Gastroesophageal sphincter (tissue), 4 donors: Measurements from ENCODE around the gene NIT2. TPM values are rescaled to one million over a fixed set of nuclear protein-coding genes. Genes with fewer than 3 reads are reported as not detected.

Source experiments
- ATAC-seq: fragments of 150-250 bp; one replicate; pipeline ENCODE4 v1.9.1; 2016; ENCODE audit warnings: mild to moderate bottlenecking, moderate library complexity
- H3K27ac ChIP-seq, 4 donors: fragments of 200-600 bp; sonication (generic) in 3 of 4; 1 replicate in 3 of 4; 2 replicates in 1 of 4; pipeline ENCODE4 v1.5.1; 2016 to 2019
- H3K27me3 ChIP-seq: fragments of 200-600 bp; sonication (generic); one replicate; pipeline ENCODE4 v1.5.1; 2019
- H3K36me3 ChIP-seq, 2 donors: fragments of 200-600 bp; sonication (generic); one replicate each; pipeline ENCODE4 v1.5.1; 2019; ENCODE audit warnings: control low read depth in 1 of 2
- H3K4me1 ChIP-seq, 3 donors: fragments of 200-600 bp; sonication (generic); 1 replicate in 2 of 3; 2 replicates in 1 of 3; pipeline ENCODE4 v1.5.1; 2016 to 2019; ENCODE audit warnings: control low read depth in 2 of 3
- H3K4me3 ChIP-seq, 2 donors: fragments of 200-600 bp; sonication (generic); one replicate each; pipeline ENCODE4 v1.5.1; 2019; ENCODE audit warnings: mild to moderate bottlenecking in 1 of 2, moderate library complexity in 1 of 2
- H3K9me3 ChIP-seq, 3 donors: fragments of 200-600 bp; sonication (generic); one replicate each; pipeline ENCODE4 v1.5.1; 2017 to 2019; ENCODE audit warnings: control low read depth in 2 of 3
- EP300 ChIP-seq: sonication (generic); formaldehyde crosslinking; IDR thresholded peaks from one replicate; pipeline ENCODE4 v1.6.1; 2017; ENCODE audit warnings: antibody characterized with exemption, mild to moderate bottlenecking
- POLR2A ChIP-seq, 2 donors: fragments of 450-650 bp; IDR thresholded peaks; one replicate each; pipeline ENCODE4 v1.6.1; 2017; ENCODE audit warnings: antibody characterized with exemption in 2 of 2, mild to moderate bottlenecking in 2 of 2, moderate library complexity in 1 of 2
- POLR2AphosphoS5 ChIP-seq: sonication (generic); formaldehyde crosslinking; IDR thresholded peaks from one replicate; pipeline ENCODE4 v1.6.1; 2017; ENCODE audit warnings: antibody characterized with exemption
- WGBS, 2 donors: methylation state at CpG; one replicate each; pipeline ENCODE4 v1.1.5; 2018; ENCODE audit warnings: low coverage in 1 of 2; 5-methylcytosine and 5-hydroxymethylcytosine counted together
- total RNA-seq, 4 donors: library from RNA; depleted of rRNA; stranded (reverse); fragments of >200 nt; gene quantifications; one replicate each; pipeline ENCODE4 v1.1.0, GENCODE V29; 2016
- TF ChIP-seq, protein P1 (sequence below), 4 experiments: fragments of 200-600 bp in 2 of 4; fragments of 450-650 bp in 2 of 4; sonication (generic) in 1 of 4; IDR thresholded peaks; one replicate each; pipeline ENCODE4 v1.5.1; 2017 to 2019; ENCODE audit warnings: antibody characterized with exemption in 4 of 4, mild to moderate bottlenecking in 2 of 4, moderate library complexity in 2 of 4

The NIT2 gene
- total RNA-seq, 4 donors from 2014 or later = 13.0 to 39.7 (median 21.1) TPM

DNA sequence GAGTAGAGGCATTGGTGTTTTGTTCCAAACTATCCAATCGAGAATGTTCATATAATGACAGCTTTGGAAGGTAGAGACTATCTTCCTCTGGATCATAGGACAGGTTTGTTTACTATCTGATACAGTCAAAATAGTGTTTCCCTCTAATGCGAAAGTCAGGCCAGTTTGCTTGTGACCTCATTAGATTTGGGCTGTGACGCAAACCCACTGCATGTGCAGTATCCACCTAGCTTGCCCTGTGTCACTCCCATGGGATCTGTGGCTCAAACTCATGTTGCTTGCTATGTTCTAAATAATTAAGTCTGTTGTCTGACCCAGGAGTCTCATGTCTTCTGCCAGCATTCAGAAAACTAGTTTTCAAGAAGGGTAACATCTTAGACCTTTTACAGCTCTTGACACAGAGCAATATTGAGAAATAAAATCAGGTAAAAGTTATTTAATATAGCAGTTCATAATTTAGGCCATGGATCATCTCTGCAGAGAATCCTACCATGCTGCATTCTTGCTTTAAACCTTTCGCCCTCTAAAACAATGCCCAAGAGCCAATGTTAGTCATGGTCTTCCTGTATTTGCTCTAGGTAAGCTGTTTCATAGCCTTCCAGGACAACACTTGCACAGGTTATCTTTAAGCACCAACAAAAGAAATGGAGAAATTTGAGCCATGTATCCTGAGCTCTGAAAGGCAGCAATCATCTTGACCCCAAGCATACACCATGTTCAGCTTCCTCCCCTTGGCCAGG lies 26.4 kb downstream of the NIT2 start:
- Histone ChIP-seq H3K4me3 (no peak overlapping the region), H3K9me3 (peaks cover 0 to 6% (median 0%) of the 10 kb centered on the region in 3 donors), H3K27me3 (no peaks in the 10 kb centered on the region), H3K36me3 (peaks cover 0 to 98% of the 10 kb centered on the region in 2 donors), H3K27ac (no peak overlapping the region), H3K4me1 (no peaks in the 10 kb centered on the region)
- 91 to 93% methylated on average over 4 of the region's 4 CpGs for WGBS, 2 donors
- TF ChIP-seq, protein P1, sequence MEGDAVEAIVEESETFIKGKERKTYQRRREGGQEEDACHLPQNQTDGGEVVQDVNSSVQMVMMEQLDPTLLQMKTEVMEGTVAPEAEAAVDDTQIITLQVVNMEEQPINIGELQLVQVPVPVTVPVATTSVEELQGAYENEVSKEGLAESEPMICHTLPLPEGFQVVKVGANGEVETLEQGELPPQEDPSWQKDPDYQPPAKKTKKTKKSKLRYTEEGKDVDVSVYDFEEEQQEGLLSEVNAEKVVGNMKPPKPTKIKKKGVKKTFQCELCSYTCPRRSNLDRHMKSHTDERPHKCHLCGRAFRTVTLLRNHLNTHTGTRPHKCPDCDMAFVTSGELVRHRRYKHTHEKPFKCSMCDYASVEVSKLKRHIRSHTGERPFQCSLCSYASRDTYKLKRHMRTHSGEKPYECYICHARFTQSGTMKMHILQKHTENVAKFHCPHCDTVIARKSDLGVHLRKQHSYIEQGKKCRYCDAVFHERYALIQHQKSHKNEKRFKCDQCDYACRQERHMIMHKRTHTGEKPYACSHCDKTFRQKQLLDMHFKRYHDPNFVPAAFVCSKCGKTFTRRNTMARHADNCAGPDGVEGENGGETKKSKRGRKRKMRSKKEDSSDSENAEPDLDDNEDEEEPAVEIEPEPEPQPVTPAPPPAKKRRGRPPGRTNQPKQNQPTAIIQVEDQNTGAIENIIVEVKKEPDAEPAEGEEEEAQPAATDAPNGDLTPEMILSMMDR (IDR thresholded peaks at IDR 0.05) = no peak
- TF ChIP-seq EP300 (no peak), POLR2AphosphoS5 (no peak), POLR2A (IDR thresholded peaks at IDR 0.05) (no peak)
- ATAC-seq = no peak

DNA sequence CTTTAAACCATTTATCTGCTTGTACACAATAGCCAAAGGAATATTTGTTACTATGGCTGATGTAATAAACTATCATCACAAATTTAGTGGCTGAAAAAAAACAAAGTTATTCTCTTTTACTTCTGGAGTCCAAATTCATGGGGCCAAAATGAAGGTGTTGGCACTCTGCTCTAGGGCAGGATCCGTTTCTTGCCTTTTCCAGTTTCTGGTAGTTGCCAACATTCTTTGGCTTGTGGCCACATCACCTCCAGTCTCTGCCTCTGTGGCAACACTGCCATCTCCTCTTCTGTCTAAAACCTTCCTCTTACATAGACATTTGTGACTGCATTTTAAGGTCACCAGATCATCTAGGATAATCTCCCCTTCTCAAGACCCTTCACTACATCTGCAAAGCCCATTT lies 27.3 kb downstream of the NIT2 start:
- TF ChIP-seq EP300 (no peak), POLR2A (IDR thresholded peaks at IDR 0.05) (no peak), POLR2AphosphoS5 (no peak)
- TF ChIP-seq, protein P1 (IDR thresholded peaks at IDR 0.05) = no peak

DNA sequence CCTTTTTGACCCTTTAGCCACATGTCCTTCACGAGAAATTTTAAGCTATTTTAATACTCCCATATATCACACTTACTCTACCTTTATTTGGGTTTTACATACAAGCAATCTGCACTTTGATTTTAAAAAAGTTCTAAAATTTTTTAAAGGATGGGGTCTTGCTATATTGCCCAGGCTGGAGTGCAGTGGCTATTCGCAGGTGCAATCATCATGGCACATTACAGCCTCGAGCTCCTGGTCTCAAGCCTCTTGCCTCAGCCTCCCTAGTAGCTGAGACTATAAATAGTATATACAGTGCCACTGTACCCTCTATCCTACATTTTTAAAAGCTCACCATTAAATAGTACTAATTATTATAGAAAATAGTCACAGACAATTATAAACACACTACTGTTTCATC lies 29.9 kb downstream of the NIT2 start:
- Histone ChIP-seq H3K4me3 (no peak overlapping the region), H3K27ac (no peak overlapping the region), H3K27me3 (no peaks in the 10 kb centered on the region), H3K36me3 (peaks cover 0 to 96% of the 10 kb centered on the region in 2 donors), H3K9me3 (peaks cover 0 to 6% (median 0%) of the 10 kb centered on the region in 3 donors), H3K4me1 (no peaks in the 10 kb centered on the region)
- TF ChIP-seq POLR2A (IDR thresholded peaks at IDR 0.05) = no peak
- no peak for TF ChIP-seq POLR2AphosphoS5
- TF ChIP-seq EP300 = no peak
- TF ChIP-seq, protein P1 (IDR thresholded peaks at IDR 0.05) = no peak
- 93 to 100% methylated on average over 3 of the region's 3 CpGs for WGBS, 2 donors
- no peak for ATAC-seq

More for the DNA sequence above, 27.3 kb downstream of the NIT2 start:
- Histone ChIP-seq H3K9me3 (peaks cover 0 to 6% (median 0%) of the 10 kb centered on the region in 3 donors), H3K4me3 (no peak overlapping the region), H3K36me3 (peaks cover 0 to 98% of the 10 kb centered on the region in 2 donors), H3K4me1 (no peaks in the 10 kb centered on the region), H3K27ac (no peak overlapping the region), H3K27me3 (no peaks in the 10 kb centered on the region)
- WGBS, 2 donors = 50 to 62% methylated on average over 1 of the region's 1 CpG
- ATAC-seq = no peak

DNA sequence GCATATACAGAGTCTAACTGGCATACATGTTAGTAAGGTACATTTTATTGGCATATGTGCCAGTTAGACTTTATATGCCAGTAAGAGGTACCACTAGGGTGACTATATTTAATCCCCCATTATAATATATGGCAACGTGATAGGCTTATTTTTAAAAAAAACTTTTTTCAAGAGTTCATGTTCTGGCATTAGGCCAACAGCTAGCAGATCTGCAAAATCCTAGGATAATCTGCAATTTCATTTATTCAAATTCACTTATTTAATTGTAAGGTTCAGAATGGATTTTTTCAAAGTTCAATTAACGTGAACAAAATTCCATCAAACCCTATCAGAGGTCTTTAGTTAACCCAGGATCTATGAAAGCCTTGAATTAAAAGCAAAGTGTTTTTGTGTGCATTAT lies 31.9 kb downstream of the NIT2 start:
- Histone ChIP-seq H3K27ac (no peak overlapping the region), H3K4me3 (no peak overlapping the region), H3K27me3 (no peaks in the 10 kb centered on the region), H3K4me1 (no peaks in the 10 kb centered on the region), H3K9me3 (peaks cover 0 to 6% (median 0%) of the 10 kb centered on the region in 3 donors), H3K36me3 (peaks cover 0 to 97% of the 10 kb centered on the region in 2 donors)
- TF ChIP-seq, protein P1 (IDR thresholded peaks at IDR 0.05) = no peak
- no peak for TF ChIP-seq POLR2AphosphoS5
- TF ChIP-seq EP300 = no peak
- no peak for TF ChIP-seq POLR2A (IDR thresholded peaks at IDR 0.05)
- no peak for ATAC-seq
- 77% methylated on average over 2 of the region's 2 CpGs for WGBS, 2 donors

DNA sequence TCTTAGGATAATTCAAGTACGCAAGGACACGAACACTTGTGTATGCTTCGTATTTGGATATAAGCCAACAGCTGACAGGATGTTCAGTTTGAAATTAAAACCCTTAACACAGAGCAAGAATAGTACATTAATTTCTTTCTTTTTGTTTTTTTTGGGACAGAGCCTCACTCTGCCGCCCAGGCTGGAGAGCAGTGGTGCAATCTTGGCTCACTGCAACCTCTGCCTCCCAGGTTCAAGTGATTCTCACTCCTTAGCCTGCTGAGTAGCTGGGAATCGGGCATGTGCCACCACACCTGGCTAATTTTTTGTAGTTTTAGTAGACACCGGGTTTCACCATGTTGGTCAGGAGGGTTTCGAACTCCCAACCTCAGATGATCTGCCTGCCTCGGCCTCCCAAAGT lies 33.9 kb downstream of the NIT2 start:
- TF ChIP-seq POLR2A (IDR thresholded peaks at IDR 0.05) (no peak), EP300 (no peak), POLR2AphosphoS5 (no peak)
- TF ChIP-seq, protein P1 (IDR thresholded peaks at IDR 0.05) = no peak
- Histone ChIP-seq H3K4me1 (no peaks in the 10 kb centered on the region), H3K27me3 (no peaks in the 10 kb centered on the region), H3K9me3 (no peaks in the 10 kb centered on the region), H3K4me3 (no peak overlapping the region), H3K27ac (no peak overlapping the region), H3K36me3 (peaks cover 0 to 97% of the 10 kb centered on the region in 2 donors)
- 63 to 84% methylated on average over 4 to 8 of the region's 8 CpGs for WGBS, 2 donors
- no peak for ATAC-seq
